ENCODE data around the gene SREK1. TPM values are rescaled to one million over a fixed set of nuclear protein-coding genes. Genes with fewer than 3 reads are reported as not detected.
"Not testable (repeated sequence)": the region's sequence is repeated elsewhere in the genome, so short reads cannot be mapped to it uniquely, and the experiment has no call there.

The SREK1 gene
- total RNA-seq, 2 experiments from 2014 or later = 52.3 to 53.4 TPM

- H3K36me3 Mint-ChIP-seq (ENCODE audit: low read depth) = no peaks in the 10 kb centered on the region
- no peaks in the 10 kb centered on the region for H3K4me1 Mint-ChIP-seq
- CTCF ChIA-PET = no interaction called here
- H3K9me3 Mint-ChIP-seq = no peaks in the 10 kb centered on the region
- POLR2A ChIA-PET = no interaction called here
- DNase-seq = no peak
- no peak overlapping the region for H3K27ac Mint-ChIP-seq
- no peak overlapping the region for H3K4me3 Mint-ChIP-seq
- H3K27me3 Mint-ChIP-seq = no peaks in the 10 kb centered on the region
Measured at GRCh38 chr5:66206465-66206864, 62.4 kb downstream of the SREK1 start.

DNA sequence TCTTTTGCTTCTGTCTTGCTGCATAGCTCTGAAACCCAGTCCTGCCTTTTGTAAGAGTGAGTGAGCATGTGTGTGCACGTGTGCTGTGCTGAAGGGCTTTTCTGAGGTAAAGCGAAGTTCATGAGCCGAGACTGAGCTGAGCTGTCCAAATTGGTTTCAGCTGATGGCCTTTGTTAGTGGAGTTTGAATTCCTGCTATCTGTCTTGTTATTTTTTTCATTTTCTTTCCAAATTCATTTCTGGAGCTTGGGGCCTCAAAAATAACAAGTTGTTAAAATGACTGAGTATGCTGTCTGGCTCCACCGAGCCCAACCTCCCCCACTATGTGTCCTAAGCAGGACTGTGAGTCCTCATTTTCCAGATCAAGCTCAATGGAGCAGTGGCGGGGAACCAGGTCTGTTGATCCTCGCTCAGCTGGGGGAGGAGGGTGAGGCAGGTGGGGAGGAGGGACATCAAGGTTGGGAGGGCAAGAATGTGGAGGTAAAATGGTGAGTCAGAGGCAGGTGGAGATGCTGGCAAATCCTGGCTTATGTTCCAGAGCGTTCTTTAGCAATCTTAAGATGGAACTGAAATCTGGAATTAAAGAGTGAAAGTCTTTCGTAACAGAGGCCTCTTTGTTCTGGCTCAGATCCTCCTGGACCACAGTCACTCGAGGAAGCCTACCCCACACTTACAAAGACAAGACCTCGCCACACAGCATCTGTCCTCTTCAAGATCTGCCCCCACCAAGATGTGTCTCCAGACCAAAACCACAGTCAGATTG is 63.9 kb downstream of the SREK1 start:
- POLR2A ChIA-PET = no interaction called here
- no peaks in the 10 kb centered on the region for H3K9me3 Mint-ChIP-seq
- H3K27me3 Mint-ChIP-seq = no peaks in the 10 kb centered on the region
- CTCF ChIA-PET = no interaction called here
- H3K4me1 Mint-ChIP-seq = no peaks in the 10 kb centered on the region
- H3K4me3 Mint-ChIP-seq = no peak overlapping the region
- H3K27ac Mint-ChIP-seq = no peak overlapping the region
- DNase-seq = no peak
- no peaks in the 10 kb centered on the region for H3K36me3 Mint-ChIP-seq (ENCODE audit: low read depth)

DNA sequence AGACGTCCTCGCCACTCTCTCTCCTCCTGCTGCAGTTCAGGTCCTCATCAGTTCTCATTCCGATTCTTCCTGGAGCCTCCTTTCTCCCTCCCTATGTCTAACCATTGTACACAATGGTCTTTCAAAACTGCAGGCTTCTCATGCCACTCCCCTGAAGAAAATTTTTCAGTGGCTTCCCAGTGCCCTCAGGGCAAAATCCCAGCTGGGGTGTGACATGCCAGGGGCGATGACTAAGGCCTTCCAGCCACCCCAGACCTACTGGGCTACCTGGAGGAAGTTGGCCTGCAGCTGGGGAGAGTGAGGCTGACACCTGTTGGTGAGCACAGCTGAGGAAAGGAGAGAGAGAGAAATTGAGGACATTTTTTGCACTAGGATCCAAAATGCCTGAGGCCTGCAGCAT is 65.2 kb downstream of the SREK1 start:
- no peaks in the 10 kb centered on the region for H3K36me3 Mint-ChIP-seq (ENCODE audit: low read depth)
- ChIA-PET POLR2A (no interaction called here), CTCF (no interaction called here)
- H3K27ac Mint-ChIP-seq = no peak overlapping the region
- DNase-seq = no peak
- no peaks in the 10 kb centered on the region for H3K4me1 Mint-ChIP-seq
- H3K4me3 Mint-ChIP-seq = no peak overlapping the region
- no peaks in the 10 kb centered on the region for H3K27me3 Mint-ChIP-seq
- no peaks in the 10 kb centered on the region for H3K9me3 Mint-ChIP-seq

DNA sequence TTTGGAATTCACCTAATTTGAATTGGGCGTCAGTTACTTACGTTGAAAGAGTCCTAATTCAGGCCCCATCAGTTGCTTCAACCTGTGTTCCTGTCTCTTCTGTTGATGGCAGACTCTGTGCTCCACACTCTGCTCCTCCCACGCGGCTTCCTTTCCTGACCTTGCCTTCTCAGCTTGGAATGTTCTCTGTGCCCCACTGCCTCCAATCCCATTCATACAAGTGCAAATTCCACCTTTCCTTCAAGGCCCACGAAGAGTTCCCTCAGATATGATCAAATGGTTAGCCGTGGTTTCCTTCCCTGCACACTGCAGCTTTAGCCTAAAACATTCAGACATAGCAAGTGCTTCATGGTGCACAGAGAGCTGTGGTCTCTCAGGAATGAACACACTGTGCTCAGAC is 65.7 kb downstream of the SREK1 start:
- H3K27ac Mint-ChIP-seq = no peak overlapping the region
- no peak overlapping the region for H3K4me3 Mint-ChIP-seq
- no peaks in the 10 kb centered on the region for H3K4me1 Mint-ChIP-seq
- POLR2A ChIA-PET = no interaction called here
- H3K9me3 Mint-ChIP-seq = no peaks in the 10 kb centered on the region
- no peaks in the 10 kb centered on the region for H3K36me3 Mint-ChIP-seq (ENCODE audit: low read depth)
- H3K27me3 Mint-ChIP-seq = no peaks in the 10 kb centered on the region
- no peak for DNase-seq
- CTCF ChIA-PET = interaction anchor here (1.2 kb wide), 1 partner anchor 39 kb away, joined by 3 read pairs; no protein-coding TSS in a partner anchor

DNA sequence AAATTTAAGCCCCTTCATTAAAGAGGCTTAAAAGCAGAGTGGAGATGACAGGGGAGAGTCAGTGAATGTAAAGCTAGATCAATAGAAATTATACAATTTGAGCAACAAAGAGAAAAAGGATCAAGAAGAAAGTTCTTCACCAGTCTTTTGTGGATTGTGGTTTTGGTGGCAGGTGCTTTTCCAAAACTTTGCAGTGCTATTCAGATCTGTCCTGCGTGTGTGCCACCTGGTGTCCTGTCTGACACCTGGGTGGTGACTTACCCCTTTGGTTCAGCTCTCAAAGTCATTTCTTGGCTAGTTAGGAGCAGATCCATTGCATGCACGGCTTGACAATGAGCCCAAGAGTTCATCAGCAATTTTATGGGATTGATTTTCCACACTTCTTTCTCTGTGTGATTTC is 69.4 kb downstream of the SREK1 start:
- H3K36me3 Mint-ChIP-seq (ENCODE audit: low read depth) = no peaks in the 10 kb centered on the region
- no peaks in the 10 kb centered on the region for H3K4me1 Mint-ChIP-seq
- no peak overlapping the region for H3K4me3 Mint-ChIP-seq
- POLR2A ChIA-PET = interaction anchor here (0.6 kb wide), 1 partner anchor 134 kb away, joined by 3 read pairs; no protein-coding TSS in a partner anchor
- no peaks in the 10 kb centered on the region for H3K27me3 Mint-ChIP-seq
- no peak overlapping the region for H3K27ac Mint-ChIP-seq
- CTCF ChIA-PET = no interaction called here
- no peak for DNase-seq
- no peaks in the 10 kb centered on the region for H3K9me3 Mint-ChIP-seq

GRCh38 chr5:66222455-66222854 is 78.4 kb downstream of the SREK1 start:
- H3K4me3 Mint-ChIP-seq = no peak overlapping the region
- ChIA-PET CTCF (no interaction called here), POLR2A (no interaction called here)
- H3K4me1 Mint-ChIP-seq = no peaks in the 10 kb centered on the region
- no peak for DNase-seq
- peaks cover 1% of the 10 kb centered on the region for H3K27me3 Mint-ChIP-seq
- H3K27ac Mint-ChIP-seq = no peak overlapping the region
- no peaks in the 10 kb centered on the region for H3K36me3 Mint-ChIP-seq (ENCODE audit: low read depth)
- no peaks in the 10 kb centered on the region for H3K9me3 Mint-ChIP-seq

DNA sequence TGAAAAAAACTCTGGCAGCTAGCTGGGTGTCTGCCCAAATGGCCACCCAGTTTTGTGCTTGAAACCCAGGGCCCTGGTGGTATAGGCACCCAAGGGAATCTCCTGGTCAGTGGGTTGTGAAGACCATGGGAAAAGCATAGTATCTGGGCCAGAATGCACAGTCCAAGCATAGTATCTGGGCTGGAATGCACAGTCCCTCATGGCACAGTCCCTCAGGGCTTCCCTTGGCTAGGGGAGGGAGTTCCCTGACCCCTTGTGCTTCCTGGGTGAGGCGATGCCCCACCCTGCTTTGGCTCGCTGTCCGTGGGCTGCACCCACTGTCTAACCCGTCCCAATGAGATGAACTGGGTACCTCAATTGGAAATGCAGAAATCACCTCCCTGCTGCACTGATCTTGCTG is 78.8 kb downstream of the SREK1 start:
- CTCF ChIA-PET; H3K27me3 Mint-ChIP-seq; H3K4me1 Mint-ChIP-seq; H3K9me3 Mint-ChIP-seq; DNase-seq; H3K4me3 Mint-ChIP-seq; POLR2A ChIA-PET; H3K27ac Mint-ChIP-seq; H3K36me3 Mint-ChIP-seq (ENCODE audit: low read depth): not testable (repeated sequence)

DNA sequence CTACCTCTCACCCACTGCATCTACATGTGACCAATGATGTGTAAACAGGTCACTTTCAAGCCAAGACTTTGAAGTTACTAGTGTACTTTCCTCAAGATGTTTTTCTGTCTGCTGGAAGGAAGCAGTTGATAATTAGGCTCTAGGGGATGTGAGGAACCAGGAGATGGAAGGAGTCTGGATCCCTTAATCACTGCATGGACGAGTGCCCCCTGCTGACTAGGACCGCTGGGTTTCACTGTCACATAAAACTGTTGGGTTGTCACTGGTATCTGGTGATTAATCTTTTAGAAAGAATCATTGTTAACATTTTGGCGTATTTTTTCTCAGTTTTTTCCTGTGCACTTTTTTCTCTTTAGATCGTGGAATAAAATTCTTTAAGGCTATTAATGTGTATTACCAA is 79.5 kb downstream of the SREK1 start:
- Mint-ChIP-seq H3K4me3 (no peak overlapping the region), H3K9me3 (no peaks in the 10 kb centered on the region), H3K27me3 (peaks cover 1% of the 10 kb centered on the region), H3K36me3 (ENCODE audit: low read depth) (no peaks in the 10 kb centered on the region), H3K27ac (no peak overlapping the region), H3K4me1 (no peaks in the 10 kb centered on the region)
- ChIA-PET POLR2A (no interaction called here), CTCF (no interaction called here)
- DNase-seq = no peak

DNA sequence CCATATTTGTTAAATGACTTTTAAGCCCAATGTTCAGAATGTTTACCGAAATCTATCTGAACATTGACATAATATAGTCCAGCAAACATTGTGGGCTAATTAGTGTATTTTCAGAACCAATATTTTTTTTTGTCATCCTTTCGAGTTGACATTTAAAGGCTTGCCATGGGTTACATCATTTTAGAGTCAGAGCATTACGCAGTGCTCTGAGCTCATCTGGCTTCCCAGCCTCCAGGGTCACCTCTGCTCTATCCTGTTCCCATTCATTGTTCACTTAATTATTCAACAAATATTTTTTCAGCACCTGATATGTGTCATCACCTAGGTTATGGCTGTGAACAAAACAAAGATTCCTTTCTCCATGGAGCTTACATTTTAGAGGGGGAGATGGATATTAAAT is 80.2 kb downstream of the SREK1 start:
- Mint-ChIP-seq H3K27ac (no peak overlapping the region), H3K4me3 (no peak overlapping the region), H3K9me3 (no peaks in the 10 kb centered on the region), H3K36me3 (ENCODE audit: low read depth) (no peaks in the 10 kb centered on the region), H3K27me3 (peaks cover 1% of the 10 kb centered on the region), H3K4me1 (no peaks in the 10 kb centered on the region)
- ChIA-PET POLR2A (no interaction called here), CTCF (interaction anchor here (0.6 kb wide), 1 partner anchor 463 kb away, joined by 3 read pairs; no protein-coding TSS in a partner anchor)
- DNase-seq = no peak

- CTCF ChIA-PET = no interaction called here
- no peak overlapping the region for H3K27ac Mint-ChIP-seq
Measured at GRCh38 chr5:66224773-66225553, 80.9 kb downstream of the SREK1 start.

GRCh38 chr5:66230551-66230950 is 86.5 kb downstream of the SREK1 start:
- Mint-ChIP-seq H3K27ac (no peak overlapping the region), H3K4me1 (no peaks in the 10 kb centered on the region), H3K4me3 (no peak overlapping the region), H3K9me3 (no peaks in the 10 kb centered on the region), H3K36me3 (ENCODE audit: low read depth) (no peaks in the 10 kb centered on the region), H3K27me3 (no peaks in the 10 kb centered on the region)
- DNase-seq = no peak
- CTCF ChIA-PET = no interaction called here
- POLR2A ChIA-PET = no interaction called here

More at GRCh38 chr5:66224773-66225553, 80.9 kb downstream of the SREK1 start:
- DNase-seq = no peak
- no peaks in the 10 kb centered on the region for H3K4me1 Mint-ChIP-seq
- H3K9me3 Mint-ChIP-seq = no peaks in the 10 kb centered on the region
- H3K4me3 Mint-ChIP-seq = no peak overlapping the region
- POLR2A ChIA-PET = no interaction called here
- H3K27me3 Mint-ChIP-seq = peaks cover 1% of the 10 kb centered on the region
- H3K36me3 Mint-ChIP-seq (ENCODE audit: low read depth) = no peaks in the 10 kb centered on the region

- DNase-seq = no peak
- H3K9me3 Mint-ChIP-seq = no peaks in the 10 kb centered on the region
- no peaks in the 10 kb centered on the region for H3K36me3 Mint-ChIP-seq (ENCODE audit: low read depth)
- H3K4me1 Mint-ChIP-seq = no peaks in the 10 kb centered on the region
- no peak overlapping the region for H3K27ac Mint-ChIP-seq
- H3K4me3 Mint-ChIP-seq = no peak overlapping the region
- POLR2A ChIA-PET = no interaction called here
- no peaks in the 10 kb centered on the region for H3K27me3 Mint-ChIP-seq
- CTCF ChIA-PET = no interaction called here
Measured at GRCh38 chr5:66231508-66231907, 87.4 kb downstream of the SREK1 start.

DNA sequence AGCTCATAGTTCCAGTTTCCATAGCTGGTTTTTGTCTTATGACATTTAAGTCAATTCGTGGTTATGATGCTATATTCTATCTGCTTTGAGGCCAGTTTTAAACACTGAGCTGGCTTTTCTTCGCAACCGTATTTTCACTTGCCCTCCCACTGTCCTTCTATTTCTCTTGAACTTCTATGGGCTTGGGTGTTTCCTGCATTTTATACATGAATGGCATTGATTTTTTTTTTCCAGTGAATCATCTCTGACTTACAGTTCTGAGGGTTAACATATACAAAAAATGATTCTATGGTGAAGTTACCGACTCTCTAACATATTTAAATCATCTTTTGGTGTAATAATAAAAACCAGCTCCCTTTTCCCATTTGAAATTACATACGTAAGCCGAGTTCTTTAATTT is 88.2 kb downstream of the SREK1 start:
- Mint-ChIP-seq H3K9me3 (no peaks in the 10 kb centered on the region), H3K4me1 (no peaks in the 10 kb centered on the region), H3K4me3 (no peak overlapping the region), H3K36me3 (ENCODE audit: low read depth) (no peaks in the 10 kb centered on the region), H3K27me3 (no peaks in the 10 kb centered on the region), H3K27ac (no peak overlapping the region)
- CTCF ChIA-PET = no interaction called here
- DNase-seq = no peak
- POLR2A ChIA-PET = no interaction called here
